ENCODE measurements around the gene PDHA2.

GRCh38 chr4:95867919-95868318, 28.0 kb downstream of the PDHA2 start:
- no peak for TF ChIP-seq CTCF (IDR thresholded peaks at IDR 0.05)
- TF ChIP-seq POLR2A (IDR thresholded peaks at IDR 0.05), result no peak
